ENCODE results near the gene CCNB2.

The CCNB2 gene

DNA sequence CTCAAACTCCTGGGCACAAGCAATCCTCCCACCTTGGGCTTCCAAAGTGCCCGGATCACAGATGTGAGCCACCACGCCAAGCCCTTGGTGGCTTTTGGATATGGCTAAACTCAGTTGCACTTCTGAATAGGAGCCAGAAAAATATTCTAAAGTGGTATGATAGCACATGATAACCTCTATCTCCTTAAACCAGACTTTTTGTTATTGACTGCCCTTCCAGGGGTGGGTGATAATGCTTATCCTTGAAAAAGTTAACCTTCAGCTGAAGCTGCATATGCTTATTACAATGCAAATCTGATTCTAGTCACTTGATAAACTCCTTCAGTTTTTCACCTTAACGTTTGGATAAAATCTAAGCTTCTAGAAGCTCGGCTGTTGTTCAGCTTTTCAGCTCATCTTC lies 6.3 kb downstream of the CCNB2 start:
- Histone ChIP-seq H3K9ac (ENCODE audit: low read length) (no peak overlapping the region), H3K79me2 (ENCODE audit: insufficient read depth, low read length) (peaks cover 41% of the 10 kb centered on the region), H3K27ac (ENCODE audit: low read depth, low read length) (no peak overlapping the region), H3K27me3 (ENCODE audit: low read length) (no peaks in the 10 kb centered on the region), H3K36me3 (ENCODE audit: low read length) (peaks cover 58% of the 10 kb centered on the region), H3K4me2 (ENCODE audit: low read depth, low read length, poor library complexity, severe bottlenecking) (no peak overlapping the region), H3K9me3 (ENCODE audit: insufficient read depth, low read length) (no peaks in the 10 kb centered on the region), H3K4me3 (ENCODE audit: insufficient read depth, low read length, poor library complexity, severe bottlenecking) (no peak overlapping the region), H4K20me1 (ENCODE audit: low read depth, low read length) (no peaks in the 10 kb centered on the region), H3K9me2 (replicated peaks; ENCODE audit: insufficient read depth, low read length) (no peaks in the 10 kb centered on the region), H3F3A (ENCODE audit: insufficient read depth) (peaks cover 6% of the 10 kb centered on the region; the same call in 1 of the 2 replicates), H2AFZ (ENCODE audit: low read depth, low read length, severe bottlenecking) (no peak overlapping the region)
- no peak for TF ChIP-seq EZH2phosphoT487 (conservative IDR thresholded peaks at IDR 0.05; ENCODE audit: low read length)

DNA sequence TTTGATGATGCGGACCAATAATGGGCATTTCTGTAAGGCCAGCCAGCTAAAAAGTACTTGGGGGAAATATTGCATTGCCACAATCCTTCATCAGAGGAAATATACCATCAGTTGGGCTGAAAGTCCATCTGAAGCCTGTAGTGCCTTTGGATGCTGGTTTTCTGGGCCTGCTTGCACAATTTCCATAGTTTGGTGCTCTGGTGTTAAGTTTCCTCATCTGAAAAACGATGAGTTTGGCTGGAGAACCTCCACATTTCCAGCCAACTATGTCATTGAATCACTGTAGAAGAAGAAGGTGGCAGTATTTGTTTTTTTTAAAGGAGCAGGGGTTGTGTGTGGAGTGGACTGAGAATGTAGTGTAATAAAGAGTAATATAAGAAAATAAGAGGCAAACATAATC lies 10.1 kb downstream of the CCNB2 start:
- Histone ChIP-seq H3K27me3 (ENCODE audit: low read length) (no peaks in the 10 kb centered on the region), H3K4me2 (ENCODE audit: low read depth, low read length, poor library complexity, severe bottlenecking) (no peak overlapping the region), H3K36me3 (ENCODE audit: low read length) (peaks cover 47% of the 10 kb centered on the region), H3K9me3 (ENCODE audit: insufficient read depth, low read length) (no peaks in the 10 kb centered on the region), H3F3A (ENCODE audit: insufficient read depth) (peaks cover 8% of the 10 kb centered on the region; the same call in 1 of the 2 replicates), H3K27ac (ENCODE audit: low read depth, low read length) (no peak overlapping the region), H3K79me2 (ENCODE audit: insufficient read depth, low read length) (peaks cover 20% of the 10 kb centered on the region), H3K9me2 (replicated peaks; ENCODE audit: insufficient read depth, low read length) (no peaks in the 10 kb centered on the region), H4K20me1 (ENCODE audit: low read depth, low read length) (no peaks in the 10 kb centered on the region), H3K4me3 (ENCODE audit: insufficient read depth, low read length, poor library complexity, severe bottlenecking) (no peak overlapping the region), H3K9ac (ENCODE audit: low read length) (no peak overlapping the region), H2AFZ (ENCODE audit: low read depth, low read length, severe bottlenecking) (no peak overlapping the region)
- TF ChIP-seq EZH2phosphoT487 (conservative IDR thresholded peaks at IDR 0.05; ENCODE audit: low read length), result no peak
- TF ChIP-seq, protein P1, sequence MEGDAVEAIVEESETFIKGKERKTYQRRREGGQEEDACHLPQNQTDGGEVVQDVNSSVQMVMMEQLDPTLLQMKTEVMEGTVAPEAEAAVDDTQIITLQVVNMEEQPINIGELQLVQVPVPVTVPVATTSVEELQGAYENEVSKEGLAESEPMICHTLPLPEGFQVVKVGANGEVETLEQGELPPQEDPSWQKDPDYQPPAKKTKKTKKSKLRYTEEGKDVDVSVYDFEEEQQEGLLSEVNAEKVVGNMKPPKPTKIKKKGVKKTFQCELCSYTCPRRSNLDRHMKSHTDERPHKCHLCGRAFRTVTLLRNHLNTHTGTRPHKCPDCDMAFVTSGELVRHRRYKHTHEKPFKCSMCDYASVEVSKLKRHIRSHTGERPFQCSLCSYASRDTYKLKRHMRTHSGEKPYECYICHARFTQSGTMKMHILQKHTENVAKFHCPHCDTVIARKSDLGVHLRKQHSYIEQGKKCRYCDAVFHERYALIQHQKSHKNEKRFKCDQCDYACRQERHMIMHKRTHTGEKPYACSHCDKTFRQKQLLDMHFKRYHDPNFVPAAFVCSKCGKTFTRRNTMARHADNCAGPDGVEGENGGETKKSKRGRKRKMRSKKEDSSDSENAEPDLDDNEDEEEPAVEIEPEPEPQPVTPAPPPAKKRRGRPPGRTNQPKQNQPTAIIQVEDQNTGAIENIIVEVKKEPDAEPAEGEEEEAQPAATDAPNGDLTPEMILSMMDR (IDR thresholded peaks at IDR 0.05; ENCODE audit: insufficient read depth, low read length, poor library complexity, severe bottlenecking), result no peak

DNA sequence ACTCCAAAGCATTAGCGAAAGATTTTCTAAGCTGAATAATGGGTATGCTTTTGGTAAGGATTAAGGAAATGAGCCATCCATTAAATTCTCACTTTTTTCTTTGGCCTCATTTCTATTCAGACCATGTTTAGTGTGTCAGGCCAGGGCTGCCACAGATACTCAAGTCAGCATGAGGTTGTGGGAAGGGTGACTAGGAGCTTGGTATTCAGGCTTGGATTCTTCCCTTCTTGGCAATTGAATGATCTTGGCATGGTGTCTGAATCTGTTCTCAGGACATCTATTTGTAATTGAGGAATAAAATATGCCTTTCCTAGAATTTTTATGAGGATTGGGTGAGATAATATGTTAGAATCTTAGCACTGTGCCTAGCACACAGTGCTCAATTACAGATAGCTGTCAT lies 11.2 kb downstream of the CCNB2 start:
- Histone ChIP-seq H3K27me3 (ENCODE audit: low read length) (no peaks in the 10 kb centered on the region), H3K4me3 (ENCODE audit: insufficient read depth, low read length, poor library complexity, severe bottlenecking) (no peak overlapping the region), H4K20me1 (ENCODE audit: low read depth, low read length) (no peaks in the 10 kb centered on the region), H3F3A (ENCODE audit: insufficient read depth) (peaks cover 15% of the 10 kb centered on the region; the same call in 1 of the 2 replicates), H3K9ac (ENCODE audit: low read length) (no peak overlapping the region), H3K4me2 (ENCODE audit: low read depth, low read length, poor library complexity, severe bottlenecking) (no peak overlapping the region), H3K27ac (ENCODE audit: low read depth, low read length) (no peak overlapping the region), H3K36me3 (ENCODE audit: low read length) (peaks cover 38% of the 10 kb centered on the region), H2AFZ (ENCODE audit: low read depth, low read length, severe bottlenecking) (no peak overlapping the region), H3K79me2 (ENCODE audit: insufficient read depth, low read length) (peaks cover 9% of the 10 kb centered on the region), H3K9me3 (ENCODE audit: insufficient read depth, low read length) (no peaks in the 10 kb centered on the region), H3K9me2 (replicated peaks; ENCODE audit: insufficient read depth, low read length) (no peaks in the 10 kb centered on the region)
- TF ChIP-seq, protein P1 (IDR thresholded peaks at IDR 0.05; ENCODE audit: insufficient read depth, low read length, poor library complexity, severe bottlenecking), result no peak
- no peak for TF ChIP-seq EZH2phosphoT487 (conservative IDR thresholded peaks at IDR 0.05; ENCODE audit: low read length)

DNA sequence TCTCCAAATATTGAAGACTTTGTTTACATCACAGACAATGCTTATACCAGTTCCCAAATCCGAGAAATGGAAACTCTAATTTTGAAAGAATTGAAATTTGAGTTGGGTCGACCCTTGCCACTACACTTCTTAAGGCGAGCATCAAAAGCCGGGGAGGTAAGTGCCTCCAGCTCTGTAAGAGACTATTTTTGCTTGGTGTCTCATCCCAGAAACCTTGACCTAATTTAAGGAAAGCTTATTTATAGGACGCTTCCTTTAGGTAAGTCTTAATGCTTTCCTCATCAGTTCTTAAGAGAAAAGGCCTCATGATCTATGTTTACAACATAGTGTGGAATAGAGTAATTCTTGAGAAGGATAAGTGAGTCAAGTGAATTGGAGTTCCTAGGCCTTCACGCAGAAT lies 11.8 kb downstream of the CCNB2 start:
- Histone ChIP-seq H4K20me1 (ENCODE audit: low read depth, low read length) (no peaks in the 10 kb centered on the region), H3K27me3 (ENCODE audit: low read length) (no peaks in the 10 kb centered on the region), H3K4me2 (ENCODE audit: low read depth, low read length, poor library complexity, severe bottlenecking) (no peak overlapping the region), H3K27ac (ENCODE audit: low read depth, low read length) (no peak overlapping the region), H3K4me3 (ENCODE audit: insufficient read depth, low read length, poor library complexity, severe bottlenecking) (no peak overlapping the region), H3K36me3 (ENCODE audit: low read length) (peaks cover 38% of the 10 kb centered on the region), H3K9me3 (ENCODE audit: insufficient read depth, low read length) (no peaks in the 10 kb centered on the region), H3K9me2 (replicated peaks; ENCODE audit: insufficient read depth, low read length) (no peaks in the 10 kb centered on the region), H3K79me2 (ENCODE audit: insufficient read depth, low read length) (peaks cover 4% of the 10 kb centered on the region), H2AFZ (ENCODE audit: low read depth, low read length, severe bottlenecking) (no peak overlapping the region), H3F3A (ENCODE audit: insufficient read depth) (peaks cover 17% of the 10 kb centered on the region; the same call in 1 of the 2 replicates), H3K9ac (ENCODE audit: low read length) (no peak overlapping the region)
- no peak for TF ChIP-seq EZH2phosphoT487 (conservative IDR thresholded peaks at IDR 0.05; ENCODE audit: low read length)
- TF ChIP-seq, protein P1 (IDR thresholded peaks at IDR 0.05; ENCODE audit: insufficient read depth, low read length, poor library complexity, severe bottlenecking), result no peak
